GM19324 (cell line): Measurements from ENCODE around the gene MYO1E.
"Not testable (repeated sequence)": the region's sequence is repeated elsewhere in the genome, so short reads cannot be mapped to it uniquely, and the experiment has no call there.

Experiments
- ATAC-seq: cut with Tn5 transposase; IDR thresholded peaks from one replicate; pipeline ENCODE4 v1.9.1; 2021; ENCODE audit warnings: mild to moderate bottlenecking, moderate library complexity; ENCODE audit not compliant: unreplicated experiment, low FRiP score

Gene MYO1E

DNA sequence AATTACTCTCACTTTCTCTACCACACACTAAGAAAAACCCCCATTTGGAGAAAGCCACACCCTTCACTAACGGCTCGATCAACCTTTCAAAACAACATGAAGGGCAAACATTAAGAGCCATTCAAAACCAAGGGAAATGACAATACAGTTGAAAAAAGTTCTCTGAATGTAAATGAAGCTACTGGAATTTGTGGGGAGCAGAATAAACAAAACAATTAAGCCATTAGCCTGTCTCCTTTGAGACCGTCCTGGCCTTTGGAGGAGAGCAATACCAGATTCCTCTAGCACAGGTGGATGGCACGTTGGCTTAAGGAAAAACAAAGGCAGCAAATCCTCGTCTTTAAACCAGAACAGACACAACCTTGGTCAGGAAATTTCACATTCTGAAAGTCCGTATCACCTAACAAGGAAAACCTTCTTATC, 18.7 kb downstream of the MYO1E start:
- no peak for ATAC-seq

DNA sequence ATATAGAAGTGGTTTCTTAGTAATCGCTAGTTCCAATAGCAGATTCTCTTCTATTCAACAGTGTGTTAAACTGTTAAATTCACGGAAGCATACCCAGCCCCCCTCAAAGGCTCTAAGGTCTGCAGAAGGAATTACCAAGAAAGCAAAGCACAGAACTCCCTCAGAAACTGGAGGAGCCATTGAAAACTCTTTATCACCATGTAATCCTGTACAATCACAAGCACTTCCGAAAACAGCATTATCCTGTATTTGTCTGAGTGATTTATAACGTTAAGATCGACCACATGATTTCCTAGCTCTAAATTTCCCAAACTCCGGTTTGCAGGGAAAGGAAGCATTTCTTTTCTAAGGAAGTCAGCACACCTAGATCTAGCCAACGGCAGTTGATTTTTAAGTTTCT, 20.0 kb downstream of the MYO1E start:
- ATAC-seq = no peak

GRCh38 chr15:59352189-59352588, 20.5 kb downstream of the MYO1E start:
- ATAC-seq = no peak

GRCh38 chr15:59350421-59350732, 22.3 kb downstream of the MYO1E start:
- no peak for ATAC-seq

DNA sequence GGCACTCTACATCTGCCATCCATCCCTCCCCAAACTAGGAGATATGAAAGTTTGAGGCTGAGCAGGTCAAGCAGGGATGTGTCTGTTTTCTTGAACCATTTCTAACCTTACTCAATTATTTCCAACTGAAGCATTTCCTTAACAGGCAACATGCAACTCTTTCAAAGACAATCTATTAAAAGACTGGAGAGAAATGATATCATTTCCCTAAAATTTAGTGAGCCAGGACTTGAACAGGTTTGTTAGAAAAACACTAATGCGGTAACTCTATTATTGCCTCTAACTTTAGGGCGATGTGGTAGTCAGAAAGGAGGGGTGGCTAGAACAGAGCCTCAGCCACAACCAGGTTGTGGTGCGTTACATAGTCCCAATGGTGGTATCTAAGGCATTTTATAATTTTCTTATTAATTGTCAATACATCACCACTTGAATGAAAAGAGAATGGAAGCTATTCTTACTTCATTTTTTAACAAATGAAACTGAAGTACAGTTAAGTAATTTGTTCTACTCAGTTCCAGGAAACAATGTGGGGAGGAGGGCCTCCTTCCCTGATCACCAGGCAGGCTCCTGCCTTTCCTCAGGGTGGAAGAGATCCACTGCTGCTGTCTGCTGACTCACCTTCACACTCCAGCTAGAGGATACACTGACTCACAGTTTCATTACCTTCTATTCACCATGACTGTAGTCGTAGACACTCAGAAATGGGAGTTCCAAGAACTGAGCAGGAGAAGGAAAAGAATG, 22.8 kb downstream of the MYO1E start:
- ATAC-seq = no peak

DNA sequence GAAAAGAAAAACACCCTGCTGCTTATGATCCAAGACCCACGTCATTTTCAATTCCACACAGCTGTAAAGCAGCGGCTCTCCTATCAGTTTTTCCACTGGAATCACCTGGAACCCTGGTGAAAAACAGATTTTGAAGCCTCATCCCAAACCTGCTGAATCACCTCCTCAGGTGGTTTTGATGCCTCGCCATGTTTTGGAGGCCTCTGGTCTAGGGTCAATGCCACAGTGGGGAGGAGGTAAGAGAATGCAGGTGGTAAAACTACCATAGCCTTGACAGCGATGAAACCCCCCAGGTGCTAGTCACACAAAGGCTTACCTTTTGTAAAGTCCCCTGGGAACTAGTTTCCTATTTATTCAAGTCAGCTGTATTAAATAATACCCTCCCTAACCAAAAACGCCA, 24.8 kb downstream of the MYO1E start:
- no peak for ATAC-seq

DNA sequence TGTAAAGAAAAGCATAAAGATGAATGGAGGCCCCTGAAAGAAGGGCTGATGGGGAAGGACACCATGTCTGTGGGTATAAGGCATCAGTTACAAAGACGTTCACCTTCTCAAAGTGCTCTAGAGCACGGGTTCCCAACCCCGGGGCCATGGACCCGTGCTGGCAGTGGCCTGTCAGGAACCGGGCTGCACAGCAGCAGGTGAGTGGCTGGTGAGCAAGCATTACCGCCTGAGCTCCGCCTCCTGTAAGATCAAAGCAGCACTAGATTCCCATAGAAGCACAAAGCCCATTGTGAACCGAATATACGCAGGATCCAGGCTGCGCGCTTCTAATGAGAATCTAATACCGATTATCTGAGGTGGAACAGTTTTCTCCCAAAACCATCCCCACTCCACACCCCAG, 25.7 kb downstream of the MYO1E start:
- no peak for ATAC-seq

DNA sequence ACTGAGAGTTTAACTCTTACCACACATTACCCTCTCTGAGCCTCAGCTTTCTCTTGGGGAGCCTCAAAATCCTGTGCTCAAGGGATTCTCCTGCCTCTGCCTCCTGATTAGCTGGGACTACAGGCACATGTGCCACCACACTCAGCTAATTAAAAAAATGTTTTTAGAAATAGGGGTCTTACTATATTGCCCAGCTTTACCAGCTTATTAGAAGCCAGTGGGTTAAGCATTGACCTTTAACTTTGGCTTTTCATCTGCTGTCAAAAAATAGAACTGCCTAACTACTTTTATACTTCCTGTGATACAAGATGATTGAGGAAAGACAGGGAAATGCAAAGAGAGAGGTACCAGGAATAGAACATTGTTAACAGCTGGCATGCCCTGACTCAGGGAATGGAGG, 27.3 kb downstream of the MYO1E start:
- ATAC-seq = no peak

DNA sequence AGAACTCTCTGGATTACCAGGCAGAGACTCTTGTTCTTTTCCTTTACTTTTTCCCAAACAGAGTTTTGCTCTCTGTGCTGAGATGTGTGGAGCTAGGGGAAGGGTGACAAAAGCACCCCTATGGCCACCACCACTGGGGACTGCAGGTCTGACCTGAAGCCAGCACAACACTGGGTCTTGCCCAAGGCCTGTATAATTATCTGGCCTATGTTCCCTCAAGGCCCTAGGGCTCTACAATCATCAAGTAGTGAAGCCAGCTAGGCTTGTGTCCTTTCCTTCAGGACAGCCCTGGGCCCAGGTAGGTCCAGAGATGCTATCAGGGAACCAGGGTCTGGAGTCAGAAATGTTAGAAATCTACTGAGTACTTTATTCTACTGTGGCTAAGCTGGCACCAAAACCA, 28.4 kb downstream of the MYO1E start:
- no peak for ATAC-seq

GRCh38 chr15:59340325-59340724, 32.3 kb downstream of the MYO1E start:
- ATAC-seq = no peak

DNA sequence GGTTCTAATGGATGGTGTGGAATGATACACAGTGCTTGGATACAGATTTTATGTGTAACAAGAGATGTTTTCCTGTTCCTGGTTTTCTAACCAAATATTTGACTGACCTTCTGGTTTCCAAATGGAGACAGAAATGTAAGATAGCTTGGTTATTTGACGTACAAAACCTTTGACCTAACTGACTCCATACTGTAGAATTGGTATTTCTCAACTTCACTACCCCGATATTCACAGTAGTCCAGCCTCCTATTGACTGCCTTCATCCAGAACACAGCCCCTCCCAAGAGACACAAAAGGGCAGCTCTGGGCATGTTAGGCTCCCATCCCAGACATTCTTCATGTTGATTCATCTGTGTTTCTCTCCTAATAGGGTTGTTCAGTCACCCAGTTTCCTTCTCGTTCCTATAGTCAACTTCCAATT, 33.4 kb downstream of the MYO1E start:
- no peak for ATAC-seq

DNA sequence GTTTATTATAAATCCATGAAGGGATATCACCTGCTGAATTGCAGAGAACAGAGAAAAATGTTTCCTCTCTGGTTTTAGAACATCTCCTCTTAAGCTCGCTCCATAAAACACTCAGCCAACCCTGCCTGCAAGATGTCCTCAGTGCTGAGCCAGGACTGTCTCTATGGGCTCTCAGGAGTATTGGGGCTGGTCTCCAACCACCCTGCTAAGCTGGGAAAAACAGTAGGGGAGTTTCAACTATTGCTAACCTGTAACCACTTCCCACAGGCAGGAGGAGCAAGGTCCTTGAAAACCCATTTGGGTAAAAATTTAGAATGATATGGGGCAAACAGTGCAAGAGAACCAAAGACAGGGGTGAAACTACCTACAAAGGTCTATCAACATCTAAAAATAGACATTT, 34.3 kb downstream of the MYO1E start:
- ATAC-seq = no peak

DNA sequence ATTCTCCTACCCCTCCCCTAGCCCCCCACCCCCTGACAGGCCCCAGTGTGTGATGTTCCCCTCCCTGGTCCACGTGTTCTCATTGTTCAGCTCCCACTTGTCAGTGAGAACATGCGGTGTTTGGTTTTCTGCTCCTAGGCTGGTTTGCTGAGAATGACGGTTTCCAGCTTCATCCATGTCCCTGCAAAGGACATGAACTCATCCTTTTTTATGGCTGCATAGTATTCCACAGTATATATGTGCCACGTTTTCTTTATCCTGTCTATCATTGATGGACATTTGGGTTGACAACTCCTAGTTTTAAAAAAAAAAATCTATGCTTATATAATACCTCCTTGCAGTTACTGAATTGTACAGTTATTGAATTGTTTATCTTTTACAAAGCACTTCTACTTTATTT, 35.9 kb downstream of the MYO1E start:
- not testable (repeated sequence) for ATAC-seq

DNA sequence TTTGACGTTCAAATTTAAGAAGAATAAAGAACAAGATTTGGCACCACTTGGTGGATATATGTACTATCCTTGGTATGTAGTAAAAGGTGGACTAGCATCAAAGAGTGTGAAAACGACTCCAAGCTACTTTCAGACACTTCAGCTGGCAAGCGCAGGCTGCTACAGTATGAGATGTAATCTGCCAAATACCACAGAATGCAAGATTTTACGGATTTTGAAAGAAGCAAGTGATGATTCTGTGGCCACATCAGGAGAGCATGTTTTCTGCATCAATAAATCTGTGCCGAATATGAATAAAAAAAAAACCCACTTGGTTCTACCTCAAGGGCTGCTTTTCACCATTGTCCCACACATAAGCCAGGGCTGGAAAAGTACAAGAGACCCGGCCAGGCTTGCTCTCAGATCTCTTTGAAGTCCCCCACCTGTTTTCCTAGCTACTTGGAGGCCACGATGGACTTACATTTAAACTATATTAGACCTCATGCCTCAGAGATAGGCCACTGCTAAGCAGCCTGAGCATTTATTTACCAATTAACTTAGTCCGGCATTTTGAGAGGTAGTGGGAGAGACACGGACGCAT, 37.4 kb downstream of the MYO1E start:
- ATAC-seq = no peak

GRCh38 chr15:59334076-59334415, 38.6 kb downstream of the MYO1E start:
- ATAC-seq = no peak

- no peak for ATAC-seq
These were observed 39.1 kb downstream of the MYO1E start for GRCh38 chr15:59333401-59334075.

GRCh38 chr15:59332009-59332408, 40.7 kb downstream of the MYO1E start:
- ATAC-seq = no peak

- no peak for ATAC-seq
These were observed 42.0 kb downstream of the MYO1E start for GRCh38 chr15:59330649-59331048.

DNA sequence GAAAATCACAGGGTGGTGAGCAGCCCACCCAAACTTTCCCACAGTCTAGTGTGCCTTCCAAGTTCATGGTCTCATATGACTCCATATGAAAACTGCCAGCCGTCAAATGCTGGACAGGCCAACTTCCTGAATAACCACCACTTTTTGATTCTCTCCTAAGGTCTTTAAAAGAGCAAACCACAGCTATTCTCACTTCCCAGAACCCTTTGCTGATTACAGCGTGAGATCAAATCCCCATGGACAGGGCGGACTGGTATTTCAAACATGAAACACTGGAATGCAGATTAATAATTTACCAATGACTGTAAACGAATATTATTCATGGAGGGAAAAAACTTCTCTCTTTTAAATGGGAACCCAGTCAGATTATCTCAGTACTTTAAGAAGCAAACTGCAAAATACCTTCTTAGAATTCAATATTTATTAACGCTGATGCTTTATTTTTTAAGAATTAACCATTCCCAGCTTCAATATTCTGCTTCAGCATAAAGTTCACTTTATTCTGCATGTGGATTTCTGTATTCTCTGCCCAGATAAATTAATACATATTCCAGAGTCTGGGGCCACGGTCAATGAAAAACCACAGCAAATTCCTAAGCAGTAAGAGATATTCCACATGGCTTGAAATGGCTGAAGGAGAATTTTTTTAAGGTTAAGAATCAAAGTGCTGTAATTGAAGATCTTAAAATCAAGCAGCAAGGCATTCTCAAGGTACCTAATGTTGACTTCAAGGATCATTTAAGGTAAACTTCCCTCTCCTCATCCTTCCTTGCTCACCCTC, 42.9 kb downstream of the MYO1E start:
- no peak for ATAC-seq

GRCh38 chr15:59329091-59329490, 43.6 kb downstream of the MYO1E start:
- no peak for ATAC-seq

GRCh38 chr15:59327942-59328341, 44.7 kb downstream of the MYO1E start:
- ATAC-seq = no peak
